Choroid plexus epithelial cell (primary cell): ENCODE measurements around the gene SAMD11.
"Not testable (repeated sequence)": the region's sequence is repeated elsewhere in the genome, so short reads cannot be mapped to it uniquely, and the experiment has no call there.

Experiments
- DNase-seq: peaks from one replicate; pipeline ENCODE4 v3.0.0-alpha.2; 2010; ENCODE audit warnings: low read depth
- H3K4me3 ChIP-seq: 2 replicates; pipeline ENCODE4 v1.5.1; 2011; ENCODE audit warnings: low read depth, mild to moderate bottlenecking, control low read depth, low read length, moderate library complexity
- CTCF ChIP-seq: conservative IDR thresholded peaks from 2 replicates; pipeline ENCODE4 v1.5.1; 2011; ENCODE audit warnings: low read depth, mild to moderate bottlenecking, control low read depth, inconsistent platforms, low read length, moderate library complexity

SAMD11 gene

GRCh38 chr1:975365-975764 is 51.6 kb downstream of the SAMD11 start:
- no peak for DNase-seq
- no peak overlapping the region for H3K4me3 ChIP-seq
- no peak for TF ChIP-seq CTCF

GRCh38 chr1:975896-976683 is 52.4 kb downstream of the SAMD11 start:
- peak; percentile 62 for TF ChIP-seq CTCF
- H3K4me3 ChIP-seq: no peak overlapping the region
- DNase-seq: peak; percentile 42

- not testable (repeated sequence) for DNase-seq, H3K4me3 ChIP-seq
Observed at GRCh38 chr1:976791-977190, 53.1 kb downstream of the SAMD11 start.

GRCh38 chr1:978069-978834 is 54.5 kb downstream of the SAMD11 start:
- no peak overlapping the region for H3K4me3 ChIP-seq
- DNase-seq: no peak
- no peak for TF ChIP-seq CTCF

- DNase-seq: no peak
- TF ChIP-seq CTCF: no peak
- no peak overlapping the region for H3K4me3 ChIP-seq
Observed at GRCh38 chr1:978835-979743, 55.4 kb downstream of the SAMD11 start.

- no peak overlapping the region for H3K4me3 ChIP-seq
- no peak for TF ChIP-seq CTCF
- no peak for DNase-seq
Observed at GRCh38 chr1:979744-980072, 56.0 kb downstream of the SAMD11 start.

GRCh38 chr1:980137-980571 is 56.4 kb downstream of the SAMD11 start:
- no peak overlapping the region for H3K4me3 ChIP-seq
- no peak for TF ChIP-seq CTCF
- no peak for DNase-seq
